ENCODE measurements around the gene ADAD1. TPM values are rescaled to one million over a fixed set of nuclear protein-coding genes. Genes with fewer than 3 reads are reported as not detected.
A peak's percentile ranks its signal among the peaks of the same experiment; 100 is the strongest.

ADAD1 gene
- total RNA-seq, 1 donor from 2014 or later: not detected

DNA sequence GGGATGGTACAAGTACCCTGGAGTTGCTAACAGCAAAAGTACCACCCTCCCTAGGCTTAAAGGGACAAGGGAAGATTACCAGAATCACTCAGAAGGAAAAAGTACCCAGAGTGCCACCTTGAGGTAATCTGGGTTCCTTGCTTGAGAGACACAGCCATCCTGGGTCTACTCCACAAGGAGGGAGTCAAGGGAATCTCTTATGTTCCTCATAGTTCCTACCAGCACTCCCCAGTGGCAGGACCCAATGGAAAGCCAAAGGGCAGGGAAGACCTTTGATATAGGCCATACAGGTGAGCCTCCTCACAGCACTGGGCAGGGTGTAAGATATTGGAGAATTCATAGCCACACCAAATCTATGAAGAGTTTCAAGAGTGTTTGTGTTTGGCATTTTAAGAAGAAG is 72.0 kb downstream of the ADAD1 start:
- H3K4me1 Mint-ChIP-seq (ENCODE audit: unreplicated experiment): no peaks in the 10 kb centered on the region
- peak; percentile 35 for TF ChIP-seq CTCF (IDR thresholded peaks at IDR 0.05)
- H3K4me3 Mint-ChIP-seq (ENCODE audit: unreplicated experiment): no peak overlapping the region
- H3K9me3 Mint-ChIP-seq (ENCODE audit: unreplicated experiment): no peaks in the 10 kb centered on the region
- DNase-seq (ENCODE audit: extremely low spot score, unreplicated experiment): no peak
- peaks cover 54% of the 10 kb centered on the region for H3K27me3 Mint-ChIP-seq (ENCODE audit: unreplicated experiment)
- no peaks in the 10 kb centered on the region for H3K36me3 Mint-ChIP-seq (ENCODE audit: unreplicated experiment)
- no peak overlapping the region for H3K27ac Mint-ChIP-seq (ENCODE audit: unreplicated experiment)

GRCh38 chr4:122453384-122453995 is 74.7 kb downstream of the ADAD1 start:
- Mint-ChIP-seq H3K27ac (ENCODE audit: unreplicated experiment) (no peak overlapping the region), H3K4me3 (ENCODE audit: unreplicated experiment) (no peak overlapping the region), H3K9me3 (ENCODE audit: unreplicated experiment) (no peaks in the 10 kb centered on the region), H3K36me3 (ENCODE audit: unreplicated experiment) (no peaks in the 10 kb centered on the region), H3K27me3 (ENCODE audit: unreplicated experiment) (peaks cover 56% of the 10 kb centered on the region), H3K4me1 (ENCODE audit: unreplicated experiment) (no peaks in the 10 kb centered on the region)
- no peak for TF ChIP-seq CTCF (IDR thresholded peaks at IDR 0.05)
- no peak for DNase-seq (ENCODE audit: extremely low spot score, unreplicated experiment)

- H3K27me3 Mint-ChIP-seq (ENCODE audit: unreplicated experiment): peaks cover 32% of the 10 kb centered on the region
- TF ChIP-seq CTCF (IDR thresholded peaks at IDR 0.05): no peak
- no peaks in the 10 kb centered on the region for H3K4me1 Mint-ChIP-seq (ENCODE audit: unreplicated experiment)
- H3K4me3 Mint-ChIP-seq (ENCODE audit: unreplicated experiment): no peak within 1 kb of the TSS
- no peak within 1 kb of the TSS for H3K27ac Mint-ChIP-seq (ENCODE audit: unreplicated experiment)
- no peaks in the 10 kb centered on the region for H3K9me3 Mint-ChIP-seq (ENCODE audit: unreplicated experiment)
- H3K36me3 Mint-ChIP-seq (ENCODE audit: unreplicated experiment): no peaks in the 10 kb centered on the region
- DNase-seq (ENCODE audit: extremely low spot score, unreplicated experiment): no peak
Measured at GRCh38 chr4:122456231-122457116, 77.7 kb downstream of the ADAD1 start, which contains the start of gene IL2. Gene IL2 (minus strand): TSS chr4:122456725. CDS start chr4:122456440, 285 bp downstream.

DNA sequence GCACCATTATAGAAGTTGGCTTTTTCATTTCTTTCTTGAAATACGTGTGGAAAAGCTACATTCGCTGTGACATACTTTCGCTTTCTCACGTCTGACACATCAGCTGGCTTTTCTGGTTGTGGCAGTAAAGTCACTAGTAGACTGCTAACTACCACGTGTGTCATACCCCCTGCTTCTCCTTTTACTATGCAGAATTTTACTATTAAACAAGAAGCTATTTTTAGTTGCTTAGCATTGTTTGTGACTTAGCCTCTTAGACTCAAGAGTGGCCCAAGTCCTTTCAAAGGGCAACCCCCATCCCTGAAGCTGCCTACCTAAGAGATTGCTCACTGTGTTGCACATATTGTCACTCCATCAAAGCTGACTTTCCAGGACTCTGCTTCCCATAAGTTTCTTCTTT is 79.8 kb downstream of the ADAD1 start:
- H3K27me3 Mint-ChIP-seq (ENCODE audit: unreplicated experiment): peaks cover 19% of the 10 kb centered on the region
- H3K4me1 Mint-ChIP-seq (ENCODE audit: unreplicated experiment): no peaks in the 10 kb centered on the region
- H3K9me3 Mint-ChIP-seq (ENCODE audit: unreplicated experiment): no peaks in the 10 kb centered on the region
- DNase-seq (ENCODE audit: extremely low spot score, unreplicated experiment): no peak
- no peak overlapping the region for H3K27ac Mint-ChIP-seq (ENCODE audit: unreplicated experiment)
- H3K4me3 Mint-ChIP-seq (ENCODE audit: unreplicated experiment): no peak overlapping the region
- H3K36me3 Mint-ChIP-seq (ENCODE audit: unreplicated experiment): no peaks in the 10 kb centered on the region
- no peak for TF ChIP-seq CTCF (IDR thresholded peaks at IDR 0.05)

DNA sequence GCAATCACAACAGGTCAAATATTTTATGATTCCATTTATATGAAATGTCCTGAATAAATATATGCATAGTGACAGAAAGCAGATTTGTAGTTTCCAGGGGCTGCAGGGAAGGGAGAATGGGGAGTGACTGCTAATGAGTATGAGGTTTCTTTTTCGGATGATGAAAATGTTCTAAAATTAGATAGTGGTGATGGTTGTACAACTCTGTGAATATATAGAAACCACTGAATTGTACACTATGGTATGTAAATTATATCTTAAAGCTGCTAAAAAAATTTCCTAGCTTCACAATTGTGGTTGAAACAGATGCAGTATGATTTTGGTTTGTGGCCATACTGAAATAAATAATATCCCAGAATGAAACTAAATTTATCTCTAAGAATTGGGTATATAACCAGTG is 90.6 kb downstream of the ADAD1 start:
- no peak for DNase-seq (ENCODE audit: extremely low spot score, unreplicated experiment)
- H3K36me3 Mint-ChIP-seq (ENCODE audit: unreplicated experiment): no peaks in the 10 kb centered on the region
- peaks cover 10% of the 10 kb centered on the region for H3K27me3 Mint-ChIP-seq (ENCODE audit: unreplicated experiment)
- peaks cover 8% of the 10 kb centered on the region for H3K9me3 Mint-ChIP-seq (ENCODE audit: unreplicated experiment)
- no peak overlapping the region for H3K27ac Mint-ChIP-seq (ENCODE audit: unreplicated experiment)
- TF ChIP-seq CTCF (IDR thresholded peaks at IDR 0.05): no peak
- no peak overlapping the region for H3K4me3 Mint-ChIP-seq (ENCODE audit: unreplicated experiment)
- H3K4me1 Mint-ChIP-seq (ENCODE audit: unreplicated experiment): no peaks in the 10 kb centered on the region

All from osteocyte (in vitro differentiated cells).